Ovary (tissue), 3 donors: Measurements from ENCODE around the gene AASS.
A peak's percentile ranks its signal among the peaks of the same experiment; 100 is the strongest.

Source experiments
- CTCF ChIP-seq, 3 donors: fragments of 450-650 bp in 2 of 3; fragments of 200-600 bp in 1 of 3; IDR thresholded peaks; one replicate each; pipeline versions ENCODE4 v1.5.1 to v1.8.0; 2016 to 2022; ENCODE audit warnings: antibody characterized with exemption in 3 of 3, mild to moderate bottlenecking in 1 of 3
- POLR2A ChIP-seq: fragments of 450-650 bp; IDR thresholded peaks from one replicate; pipeline ENCODE4 v1.6.1; 2017; ENCODE audit warnings: antibody characterized with exemption, mild to moderate bottlenecking, moderate library complexity
- donor health status: DM: no; HTN: no; CAD: no.

- peak in 2 of 3 donors; percentile 37 to 44 for TF ChIP-seq CTCF (IDR thresholded peaks at IDR 0.05)
- no peak for TF ChIP-seq POLR2A
Measured at GRCh38 chr7:122092964-122093797, 50.9 kb downstream of the AASS start.
